Measurements from ENCODE around the gene MPHOSPH9.
A peak's percentile ranks its signal among the peaks of the same experiment; 100 is the strongest.

The MPHOSPH9 gene

DNA sequence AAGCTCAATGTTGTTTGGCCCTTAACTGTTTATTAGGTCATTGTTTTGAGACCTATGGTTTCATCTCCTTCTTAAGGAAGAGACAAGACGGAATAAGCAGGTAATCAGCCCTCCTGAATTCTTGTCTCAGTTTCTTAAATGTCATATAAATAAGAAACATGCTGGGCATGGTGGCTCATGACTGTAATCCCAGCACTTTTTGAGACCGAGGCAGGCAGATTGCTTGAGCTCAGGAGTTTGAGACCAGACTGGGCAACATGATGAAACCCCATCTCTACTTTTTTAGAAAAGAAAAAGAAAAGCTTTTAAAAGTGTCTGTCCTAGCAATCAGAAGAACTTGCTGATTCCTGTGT, 5.4 kb upstream of the MPHOSPH9 start:
- H2AFZ ChIP-seq (ENCODE audit: low read depth), result no peak overlapping the region
- H3K79me2 ChIP-seq (ENCODE audit: insufficient read depth, low read depth), result peaks cover 36% of the 10 kb centered on the region
- H3K4me2 ChIP-seq, result no peak overlapping the region
- H3K27me3 ChIP-seq (ENCODE audit: insufficient read depth, low read depth), result no peaks in the 10 kb centered on the region
- no peaks in the 10 kb centered on the region for H4K20me1 ChIP-seq (ENCODE audit: insufficient read depth)
- peaks cover 9% of the 10 kb centered on the region for H3K4me1 ChIP-seq (ENCODE audit: low read depth, poor library complexity, severe bottlenecking)
- TF ChIP-seq, protein P1, sequence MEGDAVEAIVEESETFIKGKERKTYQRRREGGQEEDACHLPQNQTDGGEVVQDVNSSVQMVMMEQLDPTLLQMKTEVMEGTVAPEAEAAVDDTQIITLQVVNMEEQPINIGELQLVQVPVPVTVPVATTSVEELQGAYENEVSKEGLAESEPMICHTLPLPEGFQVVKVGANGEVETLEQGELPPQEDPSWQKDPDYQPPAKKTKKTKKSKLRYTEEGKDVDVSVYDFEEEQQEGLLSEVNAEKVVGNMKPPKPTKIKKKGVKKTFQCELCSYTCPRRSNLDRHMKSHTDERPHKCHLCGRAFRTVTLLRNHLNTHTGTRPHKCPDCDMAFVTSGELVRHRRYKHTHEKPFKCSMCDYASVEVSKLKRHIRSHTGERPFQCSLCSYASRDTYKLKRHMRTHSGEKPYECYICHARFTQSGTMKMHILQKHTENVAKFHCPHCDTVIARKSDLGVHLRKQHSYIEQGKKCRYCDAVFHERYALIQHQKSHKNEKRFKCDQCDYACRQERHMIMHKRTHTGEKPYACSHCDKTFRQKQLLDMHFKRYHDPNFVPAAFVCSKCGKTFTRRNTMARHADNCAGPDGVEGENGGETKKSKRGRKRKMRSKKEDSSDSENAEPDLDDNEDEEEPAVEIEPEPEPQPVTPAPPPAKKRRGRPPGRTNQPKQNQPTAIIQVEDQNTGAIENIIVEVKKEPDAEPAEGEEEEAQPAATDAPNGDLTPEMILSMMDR (conservative IDR thresholded peaks at IDR 0.05; ENCODE audit: low read depth, low read length), result 0 out of 2 replicates have a peak, but pooled peaks have one; percentile 3
- no peak overlapping the region for H3K9ac ChIP-seq
- no peaks in the 10 kb centered on the region for H3K36me3 ChIP-seq (ENCODE audit: insufficient read depth)
- H3K4me3 ChIP-seq (IDR thresholded peaks at IDR 0.05; ENCODE audit: insufficient read depth, low read depth, low read length), result no peak overlapping the region
- no peak overlapping the region; the same call in 1 of the 2 replicates for H3K27ac ChIP-seq

DNA sequence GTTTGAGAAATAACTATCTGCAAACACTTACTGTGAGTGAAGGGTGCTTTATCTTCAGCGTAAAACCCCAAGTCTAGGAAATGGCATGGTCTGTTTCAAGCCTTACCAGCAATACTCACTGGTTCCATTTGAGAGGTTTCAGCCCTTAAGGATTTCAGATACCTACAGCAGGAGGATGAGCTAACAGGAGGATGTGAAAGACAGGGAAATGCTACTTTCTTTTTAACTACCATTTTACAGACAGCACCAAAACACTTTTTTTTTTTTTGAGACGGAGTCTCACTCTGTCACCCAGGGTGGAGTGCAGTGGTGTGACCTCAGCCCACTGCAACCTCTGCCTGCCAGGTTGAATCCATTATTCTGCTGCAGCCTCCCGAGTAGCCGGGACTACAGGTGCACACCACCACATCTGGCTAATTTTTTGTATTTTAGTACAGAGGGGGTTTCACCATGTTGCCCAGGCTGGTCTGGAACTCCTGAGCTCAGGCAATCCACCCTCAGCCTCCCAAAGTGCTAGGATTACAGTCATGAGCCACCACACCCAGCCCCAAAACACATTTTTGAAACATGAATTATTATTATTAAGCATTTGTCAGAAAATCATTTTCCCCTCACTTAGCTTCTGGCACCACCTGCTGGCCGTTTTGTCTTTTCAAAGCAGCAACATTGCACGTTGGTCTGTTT, 4.8 kb upstream of the MPHOSPH9 start:
- H2AFZ ChIP-seq (ENCODE audit: low read depth), result no peak overlapping the region
- peaks cover 36% of the 10 kb centered on the region for H3K79me2 ChIP-seq (ENCODE audit: insufficient read depth, low read depth)
- peaks cover 9% of the 10 kb centered on the region for H3K4me1 ChIP-seq (ENCODE audit: low read depth, poor library complexity, severe bottlenecking)
- H3K27me3 ChIP-seq (ENCODE audit: insufficient read depth, low read depth), result no peaks in the 10 kb centered on the region
- H3K27ac ChIP-seq, result no peak overlapping the region
- H3K36me3 ChIP-seq (ENCODE audit: insufficient read depth), result no peaks in the 10 kb centered on the region
- no peaks in the 10 kb centered on the region for H4K20me1 ChIP-seq (ENCODE audit: insufficient read depth)
- H3K9ac ChIP-seq, result no peak overlapping the region
- H3K4me3 ChIP-seq (IDR thresholded peaks at IDR 0.05; ENCODE audit: insufficient read depth, low read depth, low read length), result no peak overlapping the region
- TF ChIP-seq, protein P1 (conservative IDR thresholded peaks at IDR 0.05; ENCODE audit: low read depth, low read length), result peak; percentile 55
- no peak overlapping the region for H3K4me2 ChIP-seq

DNA sequence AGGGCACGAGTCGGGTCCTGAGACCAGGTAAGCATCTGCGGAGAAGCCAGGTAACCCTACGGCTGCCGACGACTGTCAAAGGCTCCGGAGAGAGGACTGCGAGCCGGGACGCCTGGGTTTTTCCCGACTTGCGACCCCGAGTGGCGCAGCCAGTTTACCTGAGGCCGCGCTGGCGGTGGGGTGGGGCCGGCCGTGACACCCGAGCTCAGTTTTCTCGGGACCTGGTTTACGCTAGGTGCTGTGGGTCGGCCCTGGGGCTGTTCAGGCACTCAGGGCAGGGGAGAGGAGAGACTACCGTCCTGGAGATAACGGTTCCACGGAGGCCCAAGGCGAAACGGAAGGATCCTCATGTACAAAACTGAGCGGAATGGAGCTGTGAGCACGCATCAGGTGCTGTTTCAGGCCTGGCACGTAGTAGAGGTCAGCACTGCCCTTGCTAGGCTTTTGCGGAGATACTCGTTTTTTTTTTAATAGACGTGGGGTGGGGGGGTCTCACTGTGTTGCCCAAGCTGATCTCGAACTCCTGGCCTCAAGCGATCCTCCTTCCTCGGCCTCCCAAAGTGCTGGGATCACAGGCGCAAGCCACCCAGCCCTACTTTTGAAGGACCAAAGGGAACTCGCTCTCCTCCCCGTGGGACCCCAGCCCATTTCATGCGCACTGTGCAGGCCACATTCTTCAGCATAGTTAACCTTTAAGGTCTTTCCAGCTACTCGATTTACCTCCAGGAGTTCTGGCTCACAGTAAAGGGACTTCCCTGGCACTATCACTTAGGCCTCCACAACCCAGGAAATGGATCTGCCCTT, 766 bp upstream of the MPHOSPH9 start:
- Histone ChIP-seq H3K27ac (peak overlapping the region; percentile 55), H3K9ac (peak overlapping the region; percentile 74), H4K20me1 (ENCODE audit: insufficient read depth) (no peaks in the 10 kb centered on the region), H3K79me2 (ENCODE audit: insufficient read depth, low read depth) (peaks cover 58% of the 10 kb centered on the region), H2AFZ (ENCODE audit: low read depth) (peak overlapping the region; percentile 92), H3K27me3 (ENCODE audit: insufficient read depth, low read depth) (no peaks in the 10 kb centered on the region), H3K4me2 (peak overlapping the region; percentile 57), H3K36me3 (ENCODE audit: insufficient read depth) (no peaks in the 10 kb centered on the region), H3K4me1 (ENCODE audit: low read depth, poor library complexity, severe bottlenecking) (peaks cover 36% of the 10 kb centered on the region), H3K4me3 (IDR thresholded peaks at IDR 0.05; ENCODE audit: insufficient read depth, low read depth, low read length) (no peak overlapping the region)
- TF ChIP-seq, protein P1 (conservative IDR thresholded peaks at IDR 0.05; ENCODE audit: low read depth, low read length), result no peak

DNA sequence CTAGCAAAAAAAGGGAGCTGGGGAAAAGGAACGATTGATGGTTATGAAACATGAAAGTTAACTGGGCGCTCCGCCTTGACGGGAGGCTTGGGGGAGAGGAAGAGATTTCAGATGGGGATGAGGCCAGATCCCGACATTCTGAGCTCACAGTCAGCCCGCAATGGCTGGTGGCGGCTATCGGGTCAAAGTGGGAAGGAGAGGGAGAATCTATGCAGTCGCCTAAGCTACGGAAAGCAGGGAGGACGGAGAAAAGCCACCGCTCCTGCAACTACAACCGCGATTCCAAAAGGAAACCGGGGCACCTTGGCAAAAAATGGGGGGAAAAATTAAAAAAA, 502 bp downstream of the MPHOSPH9 start:
- peaks cover 62% of the 10 kb centered on the region for H3K79me2 ChIP-seq (ENCODE audit: insufficient read depth, low read depth)
- no peaks in the 10 kb centered on the region for H3K27me3 ChIP-seq (ENCODE audit: insufficient read depth, low read depth)
- peak overlapping the region; percentile 66; the same call in 1 of the 2 replicates for H3K9ac ChIP-seq
- H3K4me2 ChIP-seq, result peak overlapping the region; percentile 63
- peaks cover 36% of the 10 kb centered on the region for H3K4me1 ChIP-seq (ENCODE audit: low read depth, poor library complexity, severe bottlenecking)
- H2AFZ ChIP-seq (ENCODE audit: low read depth), result peak overlapping the region; percentile 83
- no peaks in the 10 kb centered on the region for H3K36me3 ChIP-seq (ENCODE audit: insufficient read depth)
- no peak overlapping the region for H3K4me3 ChIP-seq (IDR thresholded peaks at IDR 0.05; ENCODE audit: insufficient read depth, low read depth, low read length)
- peak overlapping the region; percentile 55 for H3K27ac ChIP-seq
- 0 out of 2 replicates have a peak, but pooled peaks cover 2% of the 10 kb centered on the region for H4K20me1 ChIP-seq (ENCODE audit: insufficient read depth)
- TF ChIP-seq, protein P1 (conservative IDR thresholded peaks at IDR 0.05; ENCODE audit: low read depth, low read length), result no peak

Data from KMS-11 (cell line).